DMS79 (cell line): ENCODE results near the gene TUBB.
"Not testable (repeated sequence)": the region's sequence is repeated elsewhere in the genome, so short reads cannot be mapped to it uniquely, and the experiment has no call there.

ENCODE experiments used
- DNase-seq: peaks from one replicate; lab custom pipeline; 2025; lab: John Stamatoyannopoulos, UW

TUBB gene

DNA sequence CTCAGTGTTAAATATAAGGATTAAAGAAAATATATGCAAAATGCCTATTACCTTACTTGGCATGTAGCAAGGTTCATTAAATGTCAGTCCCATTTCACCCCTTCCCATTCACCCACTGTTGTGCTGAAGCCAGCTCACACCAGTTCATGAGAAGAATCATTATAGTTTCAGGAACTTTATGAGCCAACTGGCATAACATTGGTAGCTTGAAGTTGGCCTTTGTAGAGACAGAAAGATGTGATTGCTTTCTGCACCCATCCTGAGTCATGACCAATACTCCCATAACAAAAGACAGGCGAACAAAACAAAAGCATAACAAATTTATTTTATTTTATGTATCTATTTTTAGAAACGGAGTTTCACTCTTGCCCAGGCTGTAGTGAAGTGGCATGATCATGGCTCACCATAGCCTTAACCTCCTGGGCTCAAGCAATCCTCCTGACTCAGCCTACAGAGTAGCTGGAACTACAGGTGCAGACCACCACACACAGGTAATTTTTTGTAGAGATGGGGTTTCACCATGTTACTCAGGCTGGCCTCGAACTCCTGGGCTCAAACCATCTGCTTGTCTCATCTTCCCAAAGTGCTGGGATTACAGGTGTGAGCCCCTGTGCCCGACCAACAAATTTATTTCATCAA is 41.8 kb downstream of the TUBB start:
- no peak for DNase-seq

- DNase-seq, result no peak
Measured at GRCh38 chr6:30763155-30763617, 43.0 kb downstream of the TUBB start.

- DNase-seq, result no peak
Measured at GRCh38 chr6:30763618-30764489, 43.7 kb downstream of the TUBB start.

- DNase-seq, result not testable (repeated sequence)
Measured at GRCh38 chr6:30764490-30765043, 44.4 kb downstream of the TUBB start.

- not testable (repeated sequence) for DNase-seq
Measured at GRCh38 chr6:30765495-30765894, 45.3 kb downstream of the TUBB start.

- DNase-seq, result no peak
Measured at GRCh38 chr6:30766461-30767157, 46.5 kb downstream of the TUBB start.

DNA sequence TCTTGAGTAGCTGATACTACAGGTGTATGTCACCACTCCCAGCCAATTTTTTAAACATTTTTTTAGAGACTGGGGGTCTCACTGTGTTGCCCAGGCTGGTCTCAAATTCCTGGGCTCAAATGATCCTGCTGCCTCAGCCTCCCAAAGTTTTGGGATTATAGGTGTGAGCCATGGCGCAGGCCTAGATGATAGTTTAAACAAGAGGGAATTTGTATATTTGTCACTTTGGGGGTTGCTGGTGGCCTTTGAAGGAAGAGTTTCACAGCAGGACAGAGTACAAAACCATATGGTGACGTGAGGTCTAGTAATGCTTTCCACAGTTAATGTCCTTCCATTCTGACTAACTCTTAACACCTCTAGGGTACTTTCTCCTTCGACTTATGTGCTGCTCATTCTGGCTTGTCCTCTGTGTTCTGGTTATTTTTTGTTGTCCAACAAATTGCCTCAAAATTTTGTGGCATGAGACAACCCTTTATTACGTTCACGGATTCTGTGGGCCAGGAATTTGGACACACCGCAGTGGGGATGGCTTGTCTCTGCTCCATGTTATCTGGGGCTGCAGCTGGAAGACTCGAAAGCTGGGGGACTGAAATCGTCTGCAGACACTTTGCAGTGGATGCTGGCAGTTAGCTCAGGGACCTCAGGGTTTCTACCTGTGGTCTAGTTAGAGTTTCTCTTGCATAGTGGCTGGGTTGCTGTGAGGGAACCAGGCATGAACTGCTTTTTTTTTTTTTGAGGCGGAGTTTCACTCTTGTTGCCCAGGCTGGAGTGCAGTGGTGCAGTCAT is 47.2 kb downstream of the TUBB start:
- no peak for DNase-seq

- DNase-seq, result no peak
Measured at GRCh38 chr6:30767944-30768301, 47.8 kb downstream of the TUBB start.

GRCh38 chr6:30768634-30769087 is 48.5 kb downstream of the TUBB start:
- no peak for DNase-seq

DNA sequence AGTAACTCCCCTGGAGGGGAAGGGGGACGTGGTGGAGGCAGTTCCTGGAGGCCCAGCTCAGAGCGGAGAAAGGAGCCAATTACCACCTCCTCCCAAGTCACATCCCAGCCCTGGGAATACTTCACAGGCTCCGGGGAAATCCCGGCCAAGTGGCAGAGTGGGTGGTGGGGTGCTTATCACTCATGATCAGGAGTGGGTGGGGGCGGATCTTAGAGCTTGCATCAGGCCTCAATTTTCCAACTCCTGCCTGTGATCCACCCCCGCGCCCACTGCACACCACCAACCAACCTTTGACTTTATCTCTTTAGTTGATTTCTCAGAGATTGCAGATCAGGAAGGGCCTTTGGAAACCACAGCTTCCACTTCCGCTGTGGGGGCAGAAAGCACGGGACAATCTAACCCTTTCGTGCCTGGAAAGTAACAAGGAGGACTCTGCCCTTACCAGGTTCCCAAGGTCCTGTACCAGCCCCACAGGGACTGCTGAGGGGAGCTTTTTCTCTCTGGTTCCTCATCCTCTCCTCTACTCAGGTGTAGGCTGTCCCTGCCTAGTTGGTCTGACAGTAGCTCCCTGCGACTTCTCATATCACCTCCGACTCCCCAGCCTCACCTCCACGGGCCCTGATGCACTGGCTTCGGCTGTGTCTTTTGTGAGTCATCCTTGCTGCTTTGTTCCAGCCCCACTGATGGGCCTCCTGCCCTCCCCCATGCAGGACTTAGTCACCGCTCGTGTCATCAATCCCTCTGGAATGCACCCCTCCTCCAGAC is 49.1 kb downstream of the TUBB start:
- no peak for DNase-seq

DNA sequence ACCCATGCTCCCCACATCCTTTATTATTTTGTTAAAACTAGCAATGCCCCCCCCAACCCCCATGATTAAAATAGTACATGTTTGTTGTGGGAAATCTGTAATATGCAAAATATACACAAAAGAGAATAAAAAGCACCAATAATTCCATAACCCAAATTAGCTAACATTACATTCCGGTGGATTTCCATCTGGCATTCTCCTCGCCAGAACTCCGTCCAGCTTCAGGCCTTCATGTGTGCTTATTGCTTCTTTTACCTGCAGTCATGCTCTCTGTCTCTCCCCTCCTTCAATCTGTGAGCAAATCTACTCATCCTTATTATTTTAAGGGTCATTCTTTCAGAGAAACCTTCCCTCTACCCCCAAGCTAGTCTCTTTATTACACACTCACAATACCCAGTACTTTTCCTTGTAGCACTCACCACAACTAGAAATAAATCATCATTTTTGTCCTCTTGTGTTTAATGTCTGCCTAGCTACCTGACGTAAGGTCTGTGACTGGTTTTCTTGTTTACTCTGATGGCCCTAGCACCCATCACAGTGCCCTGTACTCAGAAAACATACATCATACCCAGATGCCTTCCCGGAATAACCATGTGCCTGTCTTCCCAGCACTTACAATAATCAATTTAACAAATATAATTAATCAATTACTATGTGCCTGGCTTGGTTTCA is 49.8 kb downstream of the TUBB start:
- no peak for DNase-seq

DNA sequence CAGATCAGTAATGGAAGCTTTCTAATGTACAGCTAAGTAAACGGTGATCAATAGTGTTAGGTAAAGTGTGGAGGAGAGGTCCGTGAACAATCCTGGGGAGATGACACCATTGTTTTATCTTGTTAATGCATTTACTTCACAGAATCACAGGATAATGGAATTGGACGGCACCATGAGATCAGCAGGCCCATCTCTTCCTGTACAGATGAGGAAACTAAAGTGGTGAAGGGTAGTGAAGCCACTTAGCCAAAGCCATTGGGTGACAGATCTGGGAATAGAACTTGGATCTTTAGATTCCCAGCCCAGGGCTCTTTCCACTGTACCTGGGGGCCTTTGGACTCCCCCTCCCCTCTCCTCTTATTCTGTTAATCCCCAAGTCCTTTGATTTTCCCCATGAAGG is 50.4 kb downstream of the TUBB start:
- DNase-seq, result no peak

DNA sequence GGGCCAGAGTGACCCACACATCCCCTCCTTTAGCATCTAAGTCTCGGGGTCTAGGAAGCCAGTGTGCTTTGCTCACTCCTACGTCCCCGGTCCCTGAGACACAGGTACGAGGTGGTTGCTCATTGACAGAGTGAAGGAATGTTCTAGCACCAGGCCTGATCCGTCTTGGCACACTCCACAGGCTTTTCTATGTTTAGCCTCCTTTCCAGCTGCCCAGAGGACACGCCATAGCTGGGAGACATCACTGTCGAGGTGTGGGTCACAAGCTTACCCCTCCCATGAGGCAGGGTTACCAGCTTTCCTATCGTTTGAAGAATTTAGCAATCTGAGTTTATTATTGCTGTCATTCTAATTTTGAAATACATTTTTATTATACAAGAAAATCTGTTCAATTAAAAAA is 54.5 kb downstream of the TUBB start:
- DNase-seq, result no peak
